Astrocyte (in vitro differentiated cells and primary cell): ENCODE measurements around the gene MAP1LC3A. TPM values are rescaled to one million over a fixed set of nuclear protein-coding genes. Genes with fewer than 3 reads are reported as not detected.

ENCODE experiments used
- DNase-seq: peaks from one replicate; pipeline ENCODE4 v3.0.0-alpha.2; 2010; ENCODE audit warnings: low read depth
- FAIRE-seq: peaks from 2 replicates; lab custom pipeline; 2011; peaks lifted over from hg19 to GRCh38; lab: Jason Lieb, UNC
- H2AFZ ChIP-seq: 2 replicates; pipeline ENCODE4 v1.6.0; 2012; ENCODE audit warnings: low read depth, low read length, inconsistent platforms
- H3K27ac ChIP-seq: 2 replicates; pipeline ENCODE4 v1.5.1; 2011; ENCODE audit warnings: low read depth, low read length, inconsistent platforms
- H3K27me3 ChIP-seq: 2 replicates; pipeline ENCODE4 v1.6.0; 2011; ENCODE audit warnings: low read length, inconsistent platforms; ENCODE audit not compliant: insufficient read depth
- H3K36me3 ChIP-seq: 2 replicates; pipeline ENCODE4 v1.5.1; 2011; ENCODE audit warnings: low read length, inconsistent platforms; ENCODE audit not compliant: insufficient read depth
- H3K4me1 ChIP-seq: 2 replicates; pipeline ENCODE4 v1.5.1; 2011; ENCODE audit warnings: low read length, inconsistent platforms; ENCODE audit not compliant: insufficient read depth
- H3K4me2 ChIP-seq: 2 replicates; pipeline ENCODE4 v1.6.0; 2012; ENCODE audit warnings: low read length, inconsistent platforms
- H3K4me3 ChIP-seq: 2 replicates; pipeline ENCODE4 v1.5.1; 2011; ENCODE audit warnings: low read depth, mild to moderate bottlenecking, low read length, inconsistent platforms; ENCODE audit not compliant: insufficient read depth
- H3K79me2 ChIP-seq: 2 replicates; pipeline ENCODE4 v1.6.0; 2012; ENCODE audit warnings: mild to moderate bottlenecking, low read length, inconsistent platforms; ENCODE audit not compliant: insufficient read depth
- H3K9ac ChIP-seq: 2 replicates; pipeline ENCODE4 v1.6.0; 2012; ENCODE audit warnings: mild to moderate bottlenecking, low read length, inconsistent platforms
- H3K9me3 ChIP-seq: 2 replicates; pipeline ENCODE4 v1.5.1; 2012; ENCODE audit warnings: low read depth, mild to moderate bottlenecking, low read length, inconsistent platforms; ENCODE audit not compliant: insufficient read depth
- H4K20me1 ChIP-seq: 2 replicates; pipeline ENCODE4 v1.6.0; 2012; ENCODE audit warnings: low read length, inconsistent platforms; ENCODE audit not compliant: insufficient read depth
- H3K27ac Mint-ChIP-seq: one replicate; pipeline ENCODE4 v1.8.0; 2021; ENCODE audit warnings: mild to moderate bottlenecking, mixed read lengths; ENCODE audit not compliant: unreplicated experiment
- H3K27me3 Mint-ChIP-seq: one replicate; pipeline ENCODE4 v1.8.0; 2021; ENCODE audit warnings: low read depth, mixed read lengths; ENCODE audit not compliant: unreplicated experiment
- H3K36me3 Mint-ChIP-seq: one replicate; pipeline ENCODE4 v1.8.0; 2021; ENCODE audit warnings: low read depth, mixed read lengths; ENCODE audit not compliant: unreplicated experiment
- H3K4me1 Mint-ChIP-seq: one replicate; pipeline ENCODE4 v1.8.0; 2021; ENCODE audit warnings: low read depth, mixed read lengths; ENCODE audit not compliant: unreplicated experiment
- H3K4me3 Mint-ChIP-seq: one replicate; pipeline ENCODE4 v1.8.0; 2021; ENCODE audit warnings: mild to moderate bottlenecking, moderate library complexity, mixed read lengths; ENCODE audit not compliant: unreplicated experiment
- H3K9me3 Mint-ChIP-seq: one replicate; pipeline ENCODE4 v1.8.0; 2021; ENCODE audit warnings: mild to moderate bottlenecking, mixed read lengths; ENCODE audit not compliant: unreplicated experiment
- EZH2 ChIP-seq: IDR thresholded peaks from 2 replicates; pipeline ENCODE4 v1.6.1; 2012; ENCODE audit warnings: mild to moderate bottlenecking, low read length, inconsistent platforms; ENCODE audit not compliant: insufficient read depth
- total RNA-seq: library from RNA; stranded (reverse); gene quantifications from 2 replicates; pipeline ENCODE4 v1.2.1, GENCODE V29; 2021
- TF ChIP-seq, protein P1 (sequence below): IDR thresholded peaks from 2 replicates; pipeline ENCODE4 v1.5.1; 2011; ENCODE audit warnings: low read depth, mild to moderate bottlenecking, inconsistent platforms, low read length, moderate library complexity; ENCODE audit not compliant: insufficient read depth

MAP1LC3A gene
- total RNA-seq, 1 donor from 2014 or later = 48.9 TPM

DNA sequence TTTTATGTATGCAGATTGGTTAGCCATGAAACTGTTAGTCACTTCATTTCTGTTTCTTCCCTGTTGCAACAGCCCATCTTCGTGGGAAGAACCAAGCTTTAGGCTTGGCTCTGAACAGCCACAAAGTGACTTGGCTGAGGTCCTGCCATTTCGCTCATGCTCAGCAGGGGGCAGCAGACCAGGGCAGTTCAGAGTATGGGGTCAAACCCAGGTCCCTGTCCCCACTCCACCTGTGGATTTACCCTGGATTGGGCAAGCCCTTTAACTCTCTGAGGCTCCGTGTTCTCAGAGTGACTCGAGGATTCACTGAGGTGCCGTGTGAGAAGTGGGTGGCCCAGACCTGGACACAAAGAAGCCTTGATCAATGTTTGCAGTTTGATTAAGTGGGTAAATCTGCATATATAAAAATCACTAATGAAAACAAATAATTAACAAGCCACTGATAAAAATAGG is 19.8 kb upstream of the MAP1LC3A start:
- Histone ChIP-seq H3K4me3 (no peak overlapping the region), H3K4me1 (no peaks in the 10 kb centered on the region), H3K79me2 (no peaks in the 10 kb centered on the region), H2AFZ (no peak overlapping the region), H4K20me1 (peaks cover 41% of the 10 kb centered on the region), H3K27ac (no peak overlapping the region), H3K9ac (no peak overlapping the region), H3K36me3 (peaks cover 63% of the 10 kb centered on the region), H3K4me2 (no peak overlapping the region), H3K9me3 (no peaks in the 10 kb centered on the region), H3K27me3 (no peaks in the 10 kb centered on the region)
- FAIRE-seq (no peak), DNase-seq (no peak)
- Mint-ChIP-seq H3K27ac (no peak overlapping the region), H3K27me3 (no peaks in the 10 kb centered on the region), H3K4me1 (no peaks in the 10 kb centered on the region), H3K4me3 (no peak overlapping the region), H3K36me3 (peaks cover 22% of the 10 kb centered on the region), H3K9me3 (no peaks in the 10 kb centered on the region)
- TF ChIP-seq, protein P1, sequence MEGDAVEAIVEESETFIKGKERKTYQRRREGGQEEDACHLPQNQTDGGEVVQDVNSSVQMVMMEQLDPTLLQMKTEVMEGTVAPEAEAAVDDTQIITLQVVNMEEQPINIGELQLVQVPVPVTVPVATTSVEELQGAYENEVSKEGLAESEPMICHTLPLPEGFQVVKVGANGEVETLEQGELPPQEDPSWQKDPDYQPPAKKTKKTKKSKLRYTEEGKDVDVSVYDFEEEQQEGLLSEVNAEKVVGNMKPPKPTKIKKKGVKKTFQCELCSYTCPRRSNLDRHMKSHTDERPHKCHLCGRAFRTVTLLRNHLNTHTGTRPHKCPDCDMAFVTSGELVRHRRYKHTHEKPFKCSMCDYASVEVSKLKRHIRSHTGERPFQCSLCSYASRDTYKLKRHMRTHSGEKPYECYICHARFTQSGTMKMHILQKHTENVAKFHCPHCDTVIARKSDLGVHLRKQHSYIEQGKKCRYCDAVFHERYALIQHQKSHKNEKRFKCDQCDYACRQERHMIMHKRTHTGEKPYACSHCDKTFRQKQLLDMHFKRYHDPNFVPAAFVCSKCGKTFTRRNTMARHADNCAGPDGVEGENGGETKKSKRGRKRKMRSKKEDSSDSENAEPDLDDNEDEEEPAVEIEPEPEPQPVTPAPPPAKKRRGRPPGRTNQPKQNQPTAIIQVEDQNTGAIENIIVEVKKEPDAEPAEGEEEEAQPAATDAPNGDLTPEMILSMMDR = peak; percentile 66
- no peak for TF ChIP-seq EZH2

DNA sequence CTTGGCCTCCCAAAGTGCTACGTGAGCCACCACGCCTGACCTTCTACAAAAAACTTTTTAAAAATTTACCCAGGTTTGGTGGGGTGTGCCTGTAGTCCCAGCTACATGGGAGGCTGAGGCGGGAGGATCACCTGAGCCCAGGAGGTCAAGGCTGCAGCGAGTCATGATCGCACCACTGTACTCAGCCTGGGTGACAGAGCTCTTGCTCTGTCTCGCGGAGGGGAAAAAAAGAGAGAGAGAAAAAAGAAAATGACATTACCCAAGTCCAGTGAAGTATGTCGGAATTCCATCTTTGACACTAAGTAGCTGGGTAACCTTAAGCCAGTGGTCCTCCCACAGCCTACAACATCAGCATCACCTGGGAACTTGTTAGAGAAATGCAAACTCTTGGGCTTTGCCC is 18.8 kb upstream of the MAP1LC3A start:
- Histone ChIP-seq H3K36me3 (peaks cover 57% of the 10 kb centered on the region), H3K27me3 (no peaks in the 10 kb centered on the region), H3K9ac (no peak overlapping the region), H2AFZ (no peak overlapping the region), H3K27ac (no peak overlapping the region), H3K4me3 (no peak overlapping the region), H3K79me2 (no peaks in the 10 kb centered on the region), H4K20me1 (peaks cover 34% of the 10 kb centered on the region), H3K4me1 (no peaks in the 10 kb centered on the region), H3K4me2 (no peak overlapping the region), H3K9me3 (no peaks in the 10 kb centered on the region)
- Mint-ChIP-seq H3K4me3 (no peak overlapping the region), H3K4me1 (no peaks in the 10 kb centered on the region), H3K9me3 (no peaks in the 10 kb centered on the region), H3K27ac (no peak overlapping the region), H3K36me3 (peaks cover 24% of the 10 kb centered on the region), H3K27me3 (no peaks in the 10 kb centered on the region)
- DNase-seq = no peak
- no peak for FAIRE-seq
- TF ChIP-seq EZH2 = no peak
- TF ChIP-seq, protein P1 = no peak

DNA sequence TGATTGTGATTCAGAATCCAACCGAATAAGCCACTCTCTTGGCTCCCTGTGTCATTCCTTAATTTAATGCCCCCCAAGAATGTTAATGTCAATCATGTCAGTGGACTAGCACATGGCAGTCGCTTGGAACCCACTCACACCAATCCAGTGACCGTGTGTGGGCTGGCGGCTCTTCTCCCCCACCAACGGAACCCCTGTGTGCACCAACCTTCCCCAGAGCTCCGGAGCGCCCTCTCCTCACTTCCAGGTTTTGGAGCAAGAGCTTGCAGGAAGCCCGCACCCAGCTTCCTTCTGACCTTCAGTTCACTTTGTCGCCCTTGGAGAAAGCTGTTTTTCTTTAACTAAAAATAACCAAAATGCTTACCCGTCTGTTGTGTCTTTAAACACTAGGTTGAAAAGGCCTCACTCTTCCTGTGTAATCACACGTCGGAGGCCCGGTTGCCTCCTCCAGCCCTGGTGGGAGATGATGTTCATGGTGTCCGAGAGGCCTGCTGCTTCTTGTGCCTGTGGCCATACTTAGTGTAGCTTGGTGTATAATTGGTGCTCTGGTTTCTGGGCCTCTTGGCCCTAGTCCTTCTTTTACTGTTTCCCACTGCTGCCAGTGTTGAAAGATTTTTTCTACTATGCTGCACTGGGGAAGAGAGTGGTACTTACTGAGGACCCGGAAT is 17.8 kb upstream of the MAP1LC3A start:
- no peak for DNase-seq
- Histone ChIP-seq H3K9ac (no peak overlapping the region), H3K4me3 (no peak overlapping the region), H3K36me3 (peaks cover 47% of the 10 kb centered on the region), H3K9me3 (no peaks in the 10 kb centered on the region), H3K79me2 (no peaks in the 10 kb centered on the region), H2AFZ (no peak overlapping the region), H3K4me2 (no peak overlapping the region), H3K4me1 (no peaks in the 10 kb centered on the region), H4K20me1 (peaks cover 33% of the 10 kb centered on the region), H3K27me3 (no peaks in the 10 kb centered on the region), H3K27ac (no peak overlapping the region)
- FAIRE-seq = no peak
- Mint-ChIP-seq H3K4me1 (no peaks in the 10 kb centered on the region), H3K27me3 (no peaks in the 10 kb centered on the region), H3K9me3 (no peaks in the 10 kb centered on the region), H3K4me3 (no peak overlapping the region), H3K36me3 (peaks cover 24% of the 10 kb centered on the region), H3K27ac (no peak overlapping the region)
- TF ChIP-seq, protein P1 = no peak
- no peak for TF ChIP-seq EZH2
